GM18517 (cell line): ENCODE results near the gene CDCA7.
"Not testable (repeated sequence)": the region's sequence is repeated elsewhere in the genome, so short reads cannot be mapped to it uniquely, and the experiment has no call there.

Source experiments
- ATAC-seq: cut with Tn5 transposase; IDR thresholded peaks from one replicate; pipeline ENCODE4 v1.9.1; 2021; ENCODE audit warnings: mild to moderate bottlenecking, moderate library complexity; ENCODE audit not compliant: unreplicated experiment

CDCA7 gene

GRCh38 chr2:173401716-173402326 lies 47.1 kb downstream of the CDCA7 start:
- ATAC-seq: no peak

- ATAC-seq: no peak
Measured at GRCh38 chr2:173402405-173402974, 47.8 kb downstream of the CDCA7 start.

GRCh38 chr2:173404841-173405750 lies 50.4 kb downstream of the CDCA7 start:
- ATAC-seq: no peak

- no peak for ATAC-seq
Measured at GRCh38 chr2:173407176-173407575, 52.5 kb downstream of the CDCA7 start.

- no peak for ATAC-seq
Measured at GRCh38 chr2:173407646-173408045, 53.0 kb downstream of the CDCA7 start.

GRCh38 chr2:173410579-173410978 lies 55.9 kb downstream of the CDCA7 start:
- no peak for ATAC-seq

- no peak for ATAC-seq
Measured at GRCh38 chr2:173412628-173413027, 58.0 kb downstream of the CDCA7 start.

- ATAC-seq: no peak
Measured at GRCh38 chr2:173414823-173415322, 60.2 kb downstream of the CDCA7 start.

GRCh38 chr2:173415431-173416381 lies 61.0 kb downstream of the CDCA7 start:
- ATAC-seq: no peak

- ATAC-seq: not testable (repeated sequence)
Measured at GRCh38 chr2:173416415-173417152, 61.9 kb downstream of the CDCA7 start.

GRCh38 chr2:173417341-173417740 lies 62.7 kb downstream of the CDCA7 start:
- ATAC-seq: no peak

- no peak for ATAC-seq
Measured at GRCh38 chr2:173417802-173418201, 63.1 kb downstream of the CDCA7 start.
